Vagina (tissue), 2 donors: Measurements from ENCODE around the gene POLK.

Experiments used
- POLR2A ChIP-seq, 2 donors: fragments of 450-650 bp; IDR thresholded peaks; one replicate each; pipeline ENCODE4 v1.6.1; 2017; ENCODE audit warnings: antibody characterized with exemption in 2 of 2, mild to moderate bottlenecking in 2 of 2, moderate library complexity in 2 of 2
- POLR2AphosphoS5 ChIP-seq, 2 donors: sonication (generic); formaldehyde crosslinking; IDR thresholded peaks; one replicate each; pipeline ENCODE4 v1.9.0; 2017; ENCODE audit warnings: antibody characterized with exemption in 2 of 2, mild to moderate bottlenecking in 2 of 2, low read depth in 1 of 2; ENCODE audit not compliant: insufficient read depth in 1 of 2
- TF ChIP-seq, protein P1 (sequence below), 3 experiments: fragments of 450-650 bp in 2 of 3; fragments of 200-600 bp in 1 of 3; sonication (generic) in 1 of 3; IDR thresholded peaks; one replicate each; pipeline ENCODE4 v1.5.1; 2017 to 2019; ENCODE audit warnings: antibody characterized with exemption in 3 of 3, mild to moderate bottlenecking in 2 of 3, moderate library complexity in 2 of 3

- TF ChIP-seq, protein P1, sequence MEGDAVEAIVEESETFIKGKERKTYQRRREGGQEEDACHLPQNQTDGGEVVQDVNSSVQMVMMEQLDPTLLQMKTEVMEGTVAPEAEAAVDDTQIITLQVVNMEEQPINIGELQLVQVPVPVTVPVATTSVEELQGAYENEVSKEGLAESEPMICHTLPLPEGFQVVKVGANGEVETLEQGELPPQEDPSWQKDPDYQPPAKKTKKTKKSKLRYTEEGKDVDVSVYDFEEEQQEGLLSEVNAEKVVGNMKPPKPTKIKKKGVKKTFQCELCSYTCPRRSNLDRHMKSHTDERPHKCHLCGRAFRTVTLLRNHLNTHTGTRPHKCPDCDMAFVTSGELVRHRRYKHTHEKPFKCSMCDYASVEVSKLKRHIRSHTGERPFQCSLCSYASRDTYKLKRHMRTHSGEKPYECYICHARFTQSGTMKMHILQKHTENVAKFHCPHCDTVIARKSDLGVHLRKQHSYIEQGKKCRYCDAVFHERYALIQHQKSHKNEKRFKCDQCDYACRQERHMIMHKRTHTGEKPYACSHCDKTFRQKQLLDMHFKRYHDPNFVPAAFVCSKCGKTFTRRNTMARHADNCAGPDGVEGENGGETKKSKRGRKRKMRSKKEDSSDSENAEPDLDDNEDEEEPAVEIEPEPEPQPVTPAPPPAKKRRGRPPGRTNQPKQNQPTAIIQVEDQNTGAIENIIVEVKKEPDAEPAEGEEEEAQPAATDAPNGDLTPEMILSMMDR (IDR thresholded peaks at IDR 0.05), result no peak
- no peak for TF ChIP-seq POLR2A (IDR thresholded peaks at IDR 0.05)
- peak in 1 of 2 donors; percentile 50 for TF ChIP-seq POLR2AphosphoS5 (IDR thresholded peaks at IDR 0.05; ENCODE audit: insufficient read depth in 1 of 2, low read depth in 1 of 2)
These were observed 1.7 kb upstream of the POLK start for GRCh38 chr5:75509956-75510355.
